PC-3 (cell line): Measurements from ENCODE around the gene CDH12. TPM values are rescaled to one million over a fixed set of nuclear protein-coding genes. Genes with fewer than 3 reads are reported as not detected.
"Not testable (repeated sequence)": the region's sequence is repeated elsewhere in the genome, so short reads cannot be mapped to it uniquely, and the experiment has no call there.

Experiments
- ATAC-seq: fragments of 200-7000 bp; cut with Tn5 transposase; 2 replicates; pipeline ENCODE4 v1.9.1; 2020; ENCODE audit warnings: mild to moderate bottlenecking, moderate library complexity
- BruUV-seq: library from RNA; stranded (reverse); fragments of 400-500 nt; replicated peaks from 2 replicates; lab custom pipeline; 2021; lab: Mats Ljungman, UMichigan
- CTCF ChIA-PET: fragments of 300-600 bp; sonication (Branson Sonifier 250); formaldehyde crosslinking; loops from one replicate; lab custom pipeline; 2022; ENCODE audit warnings: antibody characterized with exemption; lab: Charles Lee
- POLR2A ChIA-PET: fragments of 300-600 bp; sonication (Branson Sonifier 250); formaldehyde crosslinking; loops from one replicate; lab custom pipeline; 2022; ENCODE audit warnings: antibody characterized with exemption; ENCODE audit not compliant: unreplicated experiment; lab: Charles Lee
- DNase-seq: peaks from one replicate; pipeline ENCODE4 v3.0.0-alpha.2; 2015
- H2AFZ ChIP-seq: fragments of 300-600 bp; sonication (generic); 2 replicates; pipeline ENCODE4 v1.6.0; 2016; ENCODE audit warnings: antibody characterized with exemption, low read length
- H3F3A ChIP-seq: fragments of 300-600 bp; sonication (generic); one replicate; pipeline ENCODE4 v1.6.0; 2017; ENCODE audit warnings: antibody characterized with exemption, low read length, control low read depth, mild to moderate bottlenecking; ENCODE audit not compliant: unreplicated experiment
- H3K27ac ChIP-seq: fragments of 300-600 bp; sonication (generic); 2 replicates; pipeline ENCODE4 v1.5.1; 2016; ENCODE audit warnings: mild to moderate bottlenecking, low read length
- H3K27me3 ChIP-seq: fragments of 300-600 bp; sonication (generic); 2 replicates; pipeline ENCODE4 v1.6.1; 2016; ENCODE audit warnings: low read length, mixed read lengths
- H3K36me3 ChIP-seq: fragments of 300-600 bp; sonication (generic); 2 replicates; pipeline ENCODE4 v1.6.1; 2016; ENCODE audit warnings: low read depth, mixed run types, low read length, mixed read lengths
- H3K4me1 ChIP-seq: fragments of 300-600 bp; sonication (generic); 2 replicates; pipeline ENCODE4 v1.5.1; 2016; ENCODE audit warnings: low read length; ENCODE audit not compliant: insufficient read depth
- H3K4me2 ChIP-seq: fragments of 300-600 bp; sonication (generic); 2 replicates; pipeline ENCODE4 v1.6.0; 2016; ENCODE audit warnings: low read length
- H3K4me3 ChIP-seq: fragments of 300-600 bp; sonication (generic); 2 replicates; pipeline ENCODE4 v1.5.1; 2016; ENCODE audit warnings: mild to moderate bottlenecking, low read length, mixed read lengths
- H3K79me2 ChIP-seq: fragments of 300-600 bp; sonication (generic); 2 replicates; pipeline ENCODE4 v1.6.1; 2017; ENCODE audit warnings: low read length, mixed read lengths
- H3K9ac ChIP-seq: fragments of 300-600 bp; sonication (generic); 2 replicates; pipeline ENCODE4 v1.6.0; 2016; ENCODE audit warnings: mild to moderate bottlenecking, low read length
- H3K9me2 ChIP-seq: fragments of 300-600 bp; sonication (generic); replicated peaks from 2 replicates; pipeline ENCODE4 v1.6.1; 2016; ENCODE audit warnings: mixed run types, low read length, mixed read lengths
- H3K9me3 ChIP-seq: fragments of 300-600 bp; sonication (generic); 2 replicates; pipeline ENCODE4 v1.6.1; 2016; ENCODE audit warnings: low read length, mixed read lengths
- H4K20me1 ChIP-seq: fragments of 300-600 bp; sonication (generic); 2 replicates; pipeline ENCODE4 v1.6.1; 2016; ENCODE audit warnings: low read length, mixed read lengths
- CTCF ChIP-seq: fragments of 300-600 bp; sonication (generic); conservative IDR thresholded peaks from 2 replicates; pipeline ENCODE4 v1.5.1; 2017; ENCODE audit warnings: antibody characterized with exemption, low read depth, mild to moderate bottlenecking, low read length
- EZH2 ChIP-seq: fragments of 300-600 bp; sonication (generic); IDR thresholded peaks from one replicate; pipeline ENCODE4 v1.6.1; 2017; ENCODE audit warnings: antibody characterized with exemption, mild to moderate bottlenecking, low read length; ENCODE audit not compliant: unreplicated experiment
- EZH2phosphoT487 ChIP-seq: fragments of 300-600 bp; sonication (generic); IDR thresholded peaks from 2 replicates; pipeline ENCODE4 v1.6.1; 2018; ENCODE audit warnings: mild to moderate bottlenecking, antibody characterized with exemption, low read length, borderline replicate concordance
- intact Hi-C: fragments of 100-400 bp; cut with micrococcal nuclease; formaldehyde crosslinking; loops from 2 replicates; pipeline ENCODE4 v1.9.0; 2023
- total RNA-seq: library from RNA; depleted of rRNA; stranded (reverse); fragments of >200 nt; gene quantifications from 2 replicates; pipeline ENCODE4 v1.2.3, GENCODE V29; 2014

CDH12 gene
- total RNA-seq, 1 experiment from 2014 or later, result 0.44 TPM

GRCh38 chr5:22036061-22036460, 817.1 kb downstream of the CDH12 start:
- Histone ChIP-seq H3K79me2 (no peaks in the 10 kb centered on the region), H3F3A (no peaks in the 10 kb centered on the region), H2AFZ (no peak overlapping the region), H3K4me2 (no peak overlapping the region), H3K27me3 (0 out of 2 replicates have a peak, but pooled peaks cover 5% of the 10 kb centered on the region), H3K36me3 (no peaks in the 10 kb centered on the region), H3K27ac (no peak overlapping the region), H3K4me3 (no peak overlapping the region), H4K20me1 (no peaks in the 10 kb centered on the region), H3K9me2 (no peaks in the 10 kb centered on the region), H3K9me3 (no peaks in the 10 kb centered on the region), H3K9ac (no peak overlapping the region), H3K4me1 (no peaks in the 10 kb centered on the region)
- ChIA-PET POLR2A (no interaction called here), CTCF (no interaction called here)
- DNase-seq (no peak), ATAC-seq (no peak)
- intact Hi-C loops, result no loop called here
- BruUV-seq, result no TSS peak
- TF ChIP-seq EZH2phosphoT487 (no peak), CTCF (no peak), EZH2 (no peak)

GRCh38 chr5:22033066-22033465, 820.1 kb downstream of the CDH12 start:
- Histone ChIP-seq H3F3A (no peaks in the 10 kb centered on the region), H3K27me3 (0 out of 2 replicates have a peak, but pooled peaks cover 5% of the 10 kb centered on the region), H3K27ac (no peak overlapping the region), H3K9me2 (no peaks in the 10 kb centered on the region), H2AFZ (no peak overlapping the region), H3K4me1 (no peaks in the 10 kb centered on the region), H3K36me3 (no peaks in the 10 kb centered on the region), H4K20me1 (no peaks in the 10 kb centered on the region), H3K4me3 (no peak overlapping the region), H3K9ac (no peak overlapping the region), H3K9me3 (no peaks in the 10 kb centered on the region), H3K4me2 (no peak overlapping the region), H3K79me2 (no peaks in the 10 kb centered on the region)
- ChIA-PET POLR2A (no interaction called here), CTCF (no interaction called here)
- ATAC-seq (no peak), DNase-seq (no peak)
- BruUV-seq, result no TSS peak
- intact Hi-C loops, result no loop called here
- TF ChIP-seq EZH2 (no peak), CTCF (no peak)

- POLR2A ChIA-PET, result no interaction called here
- no peak for DNase-seq
- TF ChIP-seq CTCF (no peak), EZH2phosphoT487 (no peak), EZH2 (no peak)
- Histone ChIP-seq H3K27ac (no peak overlapping the region), H3F3A (no peaks in the 10 kb centered on the region), H3K4me2 (no peak overlapping the region), H3K27me3 (no peaks in the 10 kb centered on the region), H3K9me2 (no peaks in the 10 kb centered on the region), H3K4me1 (no peaks in the 10 kb centered on the region), H3K9me3 (no peaks in the 10 kb centered on the region), H4K20me1 (no peaks in the 10 kb centered on the region), H3K79me2 (no peaks in the 10 kb centered on the region), H3K36me3 (no peaks in the 10 kb centered on the region), H3K9ac (no peak overlapping the region), H3K4me3 (no peak overlapping the region), H2AFZ (no peak overlapping the region)
- BruUV-seq, result no TSS peak
- CTCF ChIA-PET, result no interaction called here
- no peak for ATAC-seq
- intact Hi-C loops, result no loop called here
Observed at GRCh38 chr5:22023784-22024183, 829.4 kb downstream of the CDH12 start.

- ATAC-seq, H3K79me2 ChIP-seq, BruUV-seq, H2AFZ ChIP-seq, H3K9me3 ChIP-seq, H3K4me3 ChIP-seq, H3K36me3 ChIP-seq, DNase-seq, POLR2A ChIA-PET, H3K27me3 ChIP-seq, H3K27ac ChIP-seq, H3K9ac ChIP-seq, H3K4me2 ChIP-seq, intact Hi-C loops, CTCF ChIA-PET, H4K20me1 ChIP-seq, H3K4me1 ChIP-seq, H3F3A ChIP-seq, H3K9me2 ChIP-seq: not testable (repeated sequence)
Observed at GRCh38 chr5:22012893-22013292, 840.3 kb downstream of the CDH12 start.
